Astrocyte of the cerebellum (primary cell): Measurements from ENCODE around the gene MTHFD1L.
"Not testable (repeated sequence)": the region's sequence is repeated elsewhere in the genome, so short reads cannot be mapped to it uniquely, and the experiment has no call there.

Experiments used
- DNase-seq: peaks from one replicate; pipeline ENCODE4 v3.0.0-alpha.2; 2011; ENCODE audit warnings: low read depth
- H3K4me3 ChIP-seq: 2 replicates; pipeline ENCODE4 v1.5.1; 2011; ENCODE audit warnings: mild to moderate bottlenecking, low read depth, low read length, moderate library complexity
- in situ Hi-C: cut with HindIII; loops from 2 replicates; pipeline ENCODE4 v1.10.0; 2017; ENCODE audit warnings: low sequenced_read_pairs
- TF ChIP-seq, protein P1 (sequence below): IDR thresholded peaks from 2 replicates; pipeline ENCODE4 v1.5.1; 2012; ENCODE audit warnings: low read length, low read depth, moderate library complexity, mild to moderate bottlenecking; ENCODE audit errors: missing control alignments

Gene MTHFD1L

DNA sequence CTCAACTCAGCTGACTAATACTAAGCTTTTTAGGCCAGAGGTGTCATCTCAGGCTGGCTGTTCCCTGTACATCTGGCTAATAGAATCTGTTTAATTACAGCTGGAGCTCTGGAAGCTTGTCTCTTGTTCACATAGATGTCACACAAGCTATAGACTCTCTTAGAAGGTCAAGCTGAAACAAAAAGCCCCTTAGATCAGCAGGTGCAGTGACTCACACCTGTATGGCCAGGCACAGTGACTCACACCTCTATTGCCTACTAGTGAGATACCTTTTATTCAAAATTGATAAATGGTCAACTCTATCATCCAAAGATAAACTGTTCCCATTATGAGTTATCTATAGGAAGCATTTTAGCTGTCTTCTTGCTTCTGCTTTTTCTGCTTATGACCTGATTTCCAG, 29.9 kb upstream of the MTHFD1L start:
- TF ChIP-seq, protein P1, sequence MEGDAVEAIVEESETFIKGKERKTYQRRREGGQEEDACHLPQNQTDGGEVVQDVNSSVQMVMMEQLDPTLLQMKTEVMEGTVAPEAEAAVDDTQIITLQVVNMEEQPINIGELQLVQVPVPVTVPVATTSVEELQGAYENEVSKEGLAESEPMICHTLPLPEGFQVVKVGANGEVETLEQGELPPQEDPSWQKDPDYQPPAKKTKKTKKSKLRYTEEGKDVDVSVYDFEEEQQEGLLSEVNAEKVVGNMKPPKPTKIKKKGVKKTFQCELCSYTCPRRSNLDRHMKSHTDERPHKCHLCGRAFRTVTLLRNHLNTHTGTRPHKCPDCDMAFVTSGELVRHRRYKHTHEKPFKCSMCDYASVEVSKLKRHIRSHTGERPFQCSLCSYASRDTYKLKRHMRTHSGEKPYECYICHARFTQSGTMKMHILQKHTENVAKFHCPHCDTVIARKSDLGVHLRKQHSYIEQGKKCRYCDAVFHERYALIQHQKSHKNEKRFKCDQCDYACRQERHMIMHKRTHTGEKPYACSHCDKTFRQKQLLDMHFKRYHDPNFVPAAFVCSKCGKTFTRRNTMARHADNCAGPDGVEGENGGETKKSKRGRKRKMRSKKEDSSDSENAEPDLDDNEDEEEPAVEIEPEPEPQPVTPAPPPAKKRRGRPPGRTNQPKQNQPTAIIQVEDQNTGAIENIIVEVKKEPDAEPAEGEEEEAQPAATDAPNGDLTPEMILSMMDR, result no peak
- H3K4me3 ChIP-seq, result no peak overlapping the region
- in situ Hi-C loops, result no loop called here
- no peak for DNase-seq

DNA sequence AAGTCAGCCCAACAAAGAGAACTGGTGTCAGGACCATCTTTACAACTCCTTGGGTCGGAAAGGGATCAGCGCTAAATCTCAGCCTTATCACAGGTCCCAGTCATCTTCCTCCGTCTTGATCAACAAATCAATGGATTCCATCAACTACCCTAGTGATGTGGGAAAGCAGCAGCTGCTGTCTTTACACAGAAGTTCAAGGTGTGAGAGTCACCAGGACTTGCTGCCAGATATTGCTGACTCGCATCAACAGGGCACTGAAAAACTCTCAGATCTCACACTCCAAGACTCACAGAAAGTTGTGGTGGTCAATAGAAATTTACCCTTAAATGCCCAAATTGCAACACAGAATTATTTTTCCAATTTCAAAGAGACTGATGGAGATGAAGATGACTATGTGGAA, 25.3 kb upstream of the MTHFD1L start:
- in situ Hi-C loops, result no loop called here
- H3K4me3 ChIP-seq, result no peak overlapping the region
- TF ChIP-seq, protein P1, result no peak
- no peak for DNase-seq

DNA sequence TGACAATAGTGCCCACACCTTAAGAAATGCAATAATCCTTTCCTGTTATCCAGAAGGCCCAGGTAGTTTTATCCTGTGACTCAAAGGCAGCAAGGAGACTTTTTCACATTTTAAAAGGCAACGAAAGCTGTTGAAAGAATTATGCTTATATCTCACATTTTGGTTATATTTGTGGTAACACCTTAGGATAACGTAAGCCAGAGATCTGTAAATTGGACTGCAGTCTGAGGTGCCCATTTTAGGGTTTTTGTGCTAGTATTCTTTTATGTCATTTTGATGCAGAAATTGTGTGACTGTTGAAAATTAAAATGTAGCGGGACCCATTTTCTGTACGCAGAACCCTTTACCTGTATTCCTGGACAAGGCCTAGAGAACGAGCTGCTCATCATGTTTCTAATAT, 24.3 kb upstream of the MTHFD1L start:
- no peak for DNase-seq
- in situ Hi-C loops, result no loop called here
- H3K4me3 ChIP-seq, result no peak overlapping the region
- TF ChIP-seq, protein P1, result no peak

DNA sequence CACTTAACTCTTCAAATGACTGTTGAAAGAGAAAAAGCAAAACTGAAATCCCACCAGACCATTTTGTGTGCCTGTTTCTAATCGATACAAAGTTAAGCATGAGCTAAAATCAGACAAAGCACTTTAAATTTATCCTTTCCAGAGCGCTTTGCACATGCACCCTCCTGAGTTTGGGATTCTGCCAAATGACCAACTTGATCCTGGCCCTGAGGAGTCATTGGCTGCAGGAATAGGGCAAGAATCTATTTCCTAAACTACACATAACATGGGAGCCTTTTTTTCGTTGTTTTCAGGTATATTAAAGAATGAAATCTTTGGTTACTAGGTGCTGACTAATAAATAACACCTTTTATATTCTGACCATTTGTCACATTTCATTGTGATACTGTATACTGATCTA, 23.8 kb upstream of the MTHFD1L start:
- TF ChIP-seq, protein P1, result no peak

DNA sequence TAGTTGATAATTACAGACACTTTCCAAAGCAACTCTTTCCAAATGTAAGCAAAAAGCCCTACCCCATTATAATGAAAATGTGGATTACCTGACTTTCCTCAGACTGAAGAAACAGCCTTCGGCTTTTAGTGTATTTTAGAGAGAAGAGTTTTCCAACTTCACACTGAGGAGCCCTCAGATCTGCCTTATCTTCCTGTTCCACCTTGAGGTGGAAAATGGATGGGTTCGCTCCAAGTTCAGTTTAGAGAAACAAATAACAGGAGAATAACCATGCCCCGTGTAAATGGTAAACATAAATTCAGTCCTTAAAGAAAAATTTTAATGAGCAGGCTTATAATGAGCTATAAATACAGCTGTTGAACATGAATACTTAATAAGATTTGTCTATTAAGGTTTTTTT, 21.1 kb upstream of the MTHFD1L start:
- no peak overlapping the region for H3K4me3 ChIP-seq
- DNase-seq, result no peak
- in situ Hi-C loops, result no loop called here
- TF ChIP-seq, protein P1, result no peak

More for the DNA sequence above, 23.8 kb upstream of the MTHFD1L start:
- no peak for DNase-seq
- H3K4me3 ChIP-seq, result no peak overlapping the region
- in situ Hi-C loops, result no loop called here

DNA sequence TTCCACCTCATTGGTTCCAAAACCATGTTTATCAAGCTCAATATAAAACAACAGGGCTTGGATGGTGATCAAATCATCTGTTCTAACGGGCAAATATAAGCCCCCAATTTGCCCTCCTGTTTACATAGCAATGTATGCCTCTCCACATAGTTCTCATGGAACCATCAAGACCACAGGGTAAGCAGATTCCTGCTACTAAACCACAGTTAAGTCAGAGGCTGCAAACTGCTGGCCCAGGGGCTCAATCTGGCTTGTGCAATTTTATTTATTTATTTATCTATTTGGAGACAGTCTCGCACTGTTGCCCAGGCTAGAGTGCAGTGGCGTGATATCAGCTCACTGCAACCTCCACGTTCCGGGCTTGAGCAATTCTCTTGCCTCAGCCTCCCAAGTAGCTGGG, 18.9 kb upstream of the MTHFD1L start:
- no peak overlapping the region for H3K4me3 ChIP-seq
- in situ Hi-C loops, result no loop called here
- DNase-seq, result no peak
- TF ChIP-seq, protein P1, result no peak

DNA sequence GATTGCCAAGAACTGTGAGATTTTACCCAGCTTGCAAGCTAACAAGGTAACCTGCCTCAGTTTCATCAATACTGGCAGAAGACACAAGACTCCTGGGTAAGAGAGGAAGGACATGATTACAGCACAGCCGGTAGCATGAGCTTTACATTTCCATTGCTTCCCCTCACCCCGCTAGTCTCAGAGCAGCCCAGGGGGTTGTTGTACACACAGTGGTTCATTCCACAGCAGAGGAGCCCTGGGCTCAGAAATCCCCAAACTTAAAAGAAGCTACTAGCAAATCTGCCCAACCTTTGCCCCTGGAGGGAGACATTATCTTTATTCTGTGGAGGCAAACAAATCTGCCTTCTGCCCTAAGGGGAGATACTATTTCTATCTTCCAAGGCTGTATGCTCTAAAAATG, 17.1 kb upstream of the MTHFD1L start:
- in situ Hi-C loops, result no loop called here
- TF ChIP-seq, protein P1, result no peak
- no peak for DNase-seq

DNA sequence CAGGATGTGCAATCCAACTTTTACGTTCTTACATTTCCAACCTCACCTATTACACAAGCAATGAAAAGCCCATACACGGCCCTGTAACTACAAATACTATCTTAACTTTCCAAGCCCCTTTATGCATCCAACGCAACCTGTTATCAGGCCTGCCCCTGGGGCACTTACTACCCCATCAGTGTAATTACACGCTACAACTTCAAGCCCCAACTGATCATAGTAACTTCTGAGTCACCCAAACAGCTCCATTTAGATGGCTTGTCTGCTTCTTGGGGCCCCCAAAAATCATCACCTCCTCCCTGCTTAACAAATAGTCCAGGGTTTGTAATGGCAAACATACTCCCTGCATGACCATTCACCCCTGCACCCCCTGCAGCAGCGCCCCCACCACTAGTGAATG, 11.1 kb upstream of the MTHFD1L start:
- in situ Hi-C loops, DNase-seq, H3K4me3 ChIP-seq: not testable (repeated sequence)

More for the DNA sequence above, 17.1 kb upstream of the MTHFD1L start:
- no peak overlapping the region for H3K4me3 ChIP-seq

DNA sequence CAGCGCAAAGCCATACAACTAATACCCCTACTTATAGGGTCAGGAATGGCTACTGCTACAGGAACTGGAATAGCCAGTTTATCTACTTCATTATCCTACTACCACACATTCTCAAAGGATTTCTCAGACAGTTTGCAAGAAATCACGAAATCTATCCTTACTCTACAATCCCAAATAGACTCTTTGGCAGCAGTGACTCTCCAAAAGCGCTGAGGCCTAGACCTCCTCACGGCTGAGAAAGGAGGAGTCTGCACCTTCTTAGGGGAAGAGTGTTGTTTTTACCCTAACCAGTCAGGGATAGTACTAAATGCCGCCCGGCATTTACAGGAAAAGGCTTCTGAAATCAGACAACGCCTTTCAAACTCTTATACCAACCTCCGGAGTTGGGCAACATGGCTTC, 10.3 kb upstream of the MTHFD1L start:
- DNase-seq, H3K4me3 ChIP-seq, in situ Hi-C loops: not testable (repeated sequence)
